ENCODE measurements around the gene POLE2.
"Not testable (repeated sequence)": the region's sequence is repeated elsewhere in the genome, so short reads cannot be mapped to it uniquely, and the experiment has no call there.

Gene POLE2

GRCh38 chr14:49657500-49657899 lies 30.5 kb downstream of the POLE2 start:
- not testable (repeated sequence) for DNase-seq

GRCh38 chr14:49654511-49654910 lies 33.5 kb downstream of the POLE2 start:
- no peak for DNase-seq

DNA sequence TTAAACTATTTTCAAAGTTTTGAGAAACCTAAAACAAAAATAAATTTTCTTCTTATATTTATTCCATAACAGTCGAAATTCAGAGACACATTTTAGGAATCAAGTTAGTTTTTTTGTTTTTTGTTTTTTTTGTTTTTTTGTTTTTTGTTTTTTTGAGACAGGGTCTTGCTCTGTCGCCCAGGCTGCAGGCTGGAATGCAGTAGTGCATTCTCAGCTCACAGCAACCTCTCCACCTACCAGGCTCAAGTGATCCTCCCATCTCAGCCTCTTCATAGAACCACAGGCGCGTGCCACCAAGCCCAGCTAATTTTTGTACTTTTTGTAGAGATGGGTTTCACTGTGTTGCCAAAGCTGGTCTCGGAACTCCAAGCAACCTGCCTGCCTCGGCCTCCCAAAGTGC lies 34.5 kb downstream of the POLE2 start:
- no peak for DNase-seq

DNA sequence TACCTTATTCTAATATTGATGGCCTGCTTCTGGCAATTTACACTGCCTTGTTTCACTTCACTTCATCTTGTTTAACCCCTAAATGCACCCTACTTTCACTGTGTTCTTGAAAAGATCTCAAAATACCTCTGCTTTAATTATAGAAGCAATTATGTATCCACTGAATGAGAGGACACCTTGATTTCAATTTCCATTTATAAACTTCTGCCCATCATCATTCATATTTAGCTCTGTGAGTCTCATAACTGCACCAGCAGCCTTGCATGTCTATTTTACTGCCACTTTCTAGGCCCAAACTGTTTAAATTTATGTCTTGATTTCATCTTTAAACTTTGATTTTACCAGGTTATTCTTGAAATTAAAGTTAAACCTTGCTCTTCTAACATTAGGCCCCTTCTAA lies 45.9 kb downstream of the POLE2 start:
- DNase-seq = no peak

DNA sequence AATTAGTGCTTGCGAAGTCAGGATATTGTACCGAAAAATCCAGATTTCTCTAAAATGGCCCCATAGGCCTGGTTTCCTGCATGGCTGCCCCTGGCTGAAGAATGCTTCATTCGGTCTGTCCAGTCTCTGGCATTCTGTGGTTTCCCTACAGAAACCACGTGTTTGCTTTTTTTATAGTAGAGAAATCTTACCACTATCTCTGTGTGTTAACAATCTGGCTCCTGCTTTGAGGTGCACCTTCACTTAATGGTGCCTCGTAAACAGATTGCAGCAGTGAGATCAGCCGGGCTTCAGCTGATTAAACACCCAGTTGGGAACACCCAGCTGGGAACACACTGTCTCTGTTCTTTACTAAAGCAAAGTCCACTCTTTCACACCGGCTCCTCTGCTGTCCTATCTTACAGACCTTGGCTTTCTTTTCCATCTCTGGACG lies 46.3 kb downstream of the POLE2 start:
- DNase-seq = peak; percentile 58

DNA sequence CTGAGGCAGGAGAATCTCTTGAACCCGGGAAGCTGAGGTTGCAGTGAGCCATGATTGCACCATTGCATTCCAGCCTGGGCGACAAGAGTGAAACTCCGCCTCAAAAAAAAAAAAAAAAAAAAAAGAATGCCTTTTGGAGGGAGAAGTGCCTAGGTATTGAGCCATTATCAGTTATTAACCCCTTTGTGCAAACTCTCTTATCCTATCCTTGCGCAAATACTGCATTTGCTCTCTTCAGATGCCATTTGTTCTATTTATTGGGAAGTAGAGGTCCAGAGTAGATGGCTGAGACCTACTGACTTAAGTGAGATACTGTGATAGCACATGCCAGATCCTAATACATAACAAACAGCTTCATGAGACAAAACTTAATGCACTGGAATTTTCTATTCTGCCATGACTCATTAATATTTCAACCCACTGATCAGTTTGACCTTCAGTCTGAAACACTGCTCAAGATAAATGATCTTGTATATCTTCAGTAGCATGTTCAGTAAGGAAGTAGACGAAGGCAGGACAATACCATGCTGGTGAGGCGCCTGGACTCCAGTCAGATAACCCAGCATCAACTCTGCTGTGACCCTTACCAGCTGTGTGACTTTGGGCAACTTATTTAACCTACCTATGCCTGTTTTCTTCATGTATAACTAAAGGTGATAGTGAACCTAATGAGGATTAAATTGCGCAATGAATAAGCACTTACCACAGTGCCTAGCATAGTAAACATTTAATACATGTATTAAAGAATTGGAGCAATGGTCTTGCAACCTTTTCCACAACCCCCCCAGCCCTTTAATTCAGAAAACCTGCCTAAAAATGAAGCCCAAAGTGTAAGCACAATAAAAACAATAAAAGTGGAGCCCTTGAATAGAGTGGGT lies 47.2 kb downstream of the POLE2 start:
- no peak for DNase-seq

DNA sequence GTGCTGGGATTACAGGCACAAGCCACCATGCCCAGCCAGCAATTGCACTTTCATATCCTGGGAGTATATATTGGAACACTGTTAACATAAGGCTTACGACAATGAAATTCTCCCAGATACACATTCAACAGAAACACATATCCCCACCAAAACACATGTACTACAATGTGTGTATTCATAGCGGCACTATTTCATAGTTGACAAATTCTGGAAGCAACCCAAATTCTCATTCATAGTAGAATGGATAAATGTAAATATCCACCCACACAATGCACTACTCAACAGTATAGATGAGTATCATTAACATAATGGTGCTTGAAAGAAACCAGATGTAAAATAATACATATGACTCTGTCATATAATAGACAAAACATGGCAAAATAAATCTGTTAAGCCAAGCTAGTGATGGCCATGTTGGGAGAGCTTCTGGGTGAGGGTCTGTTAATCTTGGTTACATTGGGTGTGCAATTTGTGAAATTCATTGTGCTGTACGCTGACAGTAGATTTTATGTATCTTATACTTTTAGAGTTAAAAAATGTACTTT lies 50.4 kb downstream of the POLE2 start:
- no peak for DNase-seq

- no peak for DNase-seq
These were observed 51.1 kb downstream of the POLE2 start for GRCh38 chr14:49636866-49637265.

DNA sequence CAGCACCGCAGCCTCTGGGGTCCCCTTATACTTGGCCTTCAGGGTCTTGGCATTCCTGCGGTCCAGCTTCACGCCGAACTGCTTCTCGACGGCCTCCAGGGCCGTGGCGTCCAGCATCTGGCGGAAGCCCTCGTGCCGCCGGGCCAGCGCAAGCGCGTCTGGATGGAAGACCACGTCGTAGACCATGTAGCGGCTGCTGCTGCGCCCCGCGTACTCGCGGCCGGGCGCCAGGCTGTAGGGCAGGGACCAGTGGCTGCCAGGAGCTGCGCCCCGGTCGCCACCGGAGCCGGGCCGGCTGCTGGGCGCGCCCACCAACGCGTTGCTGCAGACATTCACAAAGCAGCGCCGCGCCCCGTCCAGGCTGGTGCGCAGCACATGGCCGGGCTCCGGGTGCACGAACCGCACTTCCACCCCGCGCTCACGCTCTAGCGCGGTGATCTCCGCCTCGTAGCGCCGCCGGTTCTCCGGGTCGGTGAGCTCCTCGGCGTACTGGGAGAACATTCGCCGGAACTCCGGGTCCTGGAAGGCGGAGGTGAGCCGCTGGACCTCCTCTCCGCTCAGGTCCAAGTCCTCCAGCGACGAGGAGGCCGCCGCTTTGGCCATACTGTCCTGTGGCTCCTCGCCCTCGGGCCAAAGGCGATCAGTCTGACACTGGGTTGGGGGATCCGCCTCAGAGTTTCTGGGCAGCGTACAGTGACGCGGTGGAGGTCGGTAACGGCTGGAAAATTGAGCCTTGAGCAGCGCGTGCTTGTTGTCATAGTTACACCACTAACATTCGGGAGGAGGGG lies 53.3 kb downstream of the POLE2 start, which contains the start of gene DNAAF2:
Gene DNAAF2 (minus strand): TSS at position 698 of the 788 bp plus-strand sequence. CDS start 95 bp downstream, at position 603.
- DNase-seq = peak; percentile 83

GRCh38 chr14:49633640-49634546 lies 54.1 kb downstream of the POLE2 start:
- peak; percentile 98 for DNase-seq

DNA sequence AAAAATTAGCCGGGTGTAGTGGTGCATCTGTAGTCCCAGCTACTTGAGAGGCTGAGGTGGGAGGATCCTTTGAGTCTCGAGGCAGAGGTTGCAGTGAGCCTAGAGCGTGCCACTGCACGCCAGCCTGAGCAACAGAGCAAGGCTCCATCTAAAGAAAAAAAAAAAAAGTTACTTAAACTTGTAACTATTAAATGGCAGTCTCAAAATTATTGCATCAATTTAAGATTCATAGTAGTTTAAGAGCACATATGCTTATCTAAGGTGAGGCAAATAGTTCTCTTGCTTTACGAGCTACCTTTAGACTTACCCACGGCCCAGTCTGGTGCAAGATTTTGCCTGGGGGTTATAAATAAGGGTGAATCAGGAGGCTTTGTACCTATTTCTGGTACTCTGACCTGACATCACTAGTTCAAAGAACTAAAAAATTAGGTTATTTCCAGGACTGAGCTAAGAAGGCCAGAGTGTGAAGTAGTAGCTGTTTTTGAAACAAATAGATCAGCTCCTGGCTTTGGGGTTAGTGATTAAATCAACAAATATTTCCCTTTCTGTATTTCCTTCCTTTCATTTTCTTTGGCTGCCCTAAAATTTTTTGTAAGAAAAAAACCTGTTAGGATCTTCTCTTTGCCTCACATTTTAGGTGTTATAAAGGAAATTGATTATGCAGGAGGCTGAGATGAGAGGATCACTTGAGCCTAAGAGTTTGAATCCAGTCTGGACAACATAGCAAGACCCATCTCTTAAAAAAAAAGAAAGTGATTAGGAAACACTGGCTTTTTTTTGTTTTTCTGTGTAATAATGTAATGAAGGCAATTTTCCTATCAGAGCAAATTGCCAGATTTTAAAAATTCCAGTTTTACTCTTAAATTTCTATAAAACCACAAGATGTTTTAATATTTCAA lies 63.8 kb downstream of the POLE2 start:
- DNase-seq = no peak

- no peak for DNase-seq
These were observed 64.6 kb downstream of the POLE2 start for GRCh38 chr14:49623387-49623786.

- DNase-seq = no peak
These were observed 65.9 kb downstream of the POLE2 start for GRCh38 chr14:49622022-49622607.

- peak; percentile 83 for DNase-seq
These were observed 66.7 kb downstream of the POLE2 start for GRCh38 chr14:49621114-49621881.

GRCh38 chr14:49620182-49621113 lies 67.6 kb downstream of the POLE2 start, which contains the start of the genes MGAT2 and RPL36AL:
TSS of gene MGAT2 (plus strand) at chr14:49620799. CDS start at chr14:49621269, 470 bp downstream.
TSS of gene RPL36AL (minus strand) at chr14:49620626. CDS start at chr14:49619104, 1,522 bp downstream.
- peak; percentile 99 for DNase-seq

DNA sequence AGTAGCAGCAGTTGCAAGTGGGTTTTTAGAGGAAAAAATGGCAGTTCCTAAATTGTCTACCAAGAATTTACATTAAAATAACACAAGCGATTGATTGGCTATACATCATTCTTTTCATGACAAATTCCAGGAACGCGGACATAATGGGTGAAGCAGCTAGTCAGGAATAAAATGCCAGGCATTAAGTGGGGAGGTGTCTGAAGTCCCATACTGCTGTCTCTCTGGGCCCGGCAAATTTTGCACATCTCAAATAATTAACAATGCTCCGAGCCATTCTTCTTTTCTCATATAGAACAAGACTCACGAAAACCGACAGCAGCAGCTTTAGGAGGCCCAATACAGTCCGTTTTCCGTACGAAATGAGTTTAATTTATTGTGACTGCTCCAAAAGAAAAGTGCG lies 68.3 kb downstream of the POLE2 start:
- DNase-seq = no peak

DNA sequence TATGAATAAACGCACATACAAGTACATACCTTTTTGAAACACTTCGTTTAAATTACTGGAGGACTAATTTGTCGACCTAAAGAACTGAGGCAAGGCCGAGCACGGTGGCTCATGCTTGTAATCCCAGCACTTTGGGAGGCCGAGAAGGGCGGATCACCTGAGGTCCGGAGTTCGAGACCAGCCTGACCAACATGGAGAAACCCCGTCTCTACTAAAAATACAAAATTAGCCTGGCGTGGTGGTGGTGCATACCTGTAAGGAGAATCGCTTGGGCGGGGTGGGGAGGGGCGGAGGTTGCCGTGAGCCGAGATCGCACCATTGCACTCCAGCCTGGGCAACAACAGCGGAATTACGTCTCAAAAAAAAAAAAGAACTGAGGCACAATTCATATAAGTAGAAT lies 68.7 kb downstream of the POLE2 start:
- DNase-seq = not testable (repeated sequence)

DNA sequence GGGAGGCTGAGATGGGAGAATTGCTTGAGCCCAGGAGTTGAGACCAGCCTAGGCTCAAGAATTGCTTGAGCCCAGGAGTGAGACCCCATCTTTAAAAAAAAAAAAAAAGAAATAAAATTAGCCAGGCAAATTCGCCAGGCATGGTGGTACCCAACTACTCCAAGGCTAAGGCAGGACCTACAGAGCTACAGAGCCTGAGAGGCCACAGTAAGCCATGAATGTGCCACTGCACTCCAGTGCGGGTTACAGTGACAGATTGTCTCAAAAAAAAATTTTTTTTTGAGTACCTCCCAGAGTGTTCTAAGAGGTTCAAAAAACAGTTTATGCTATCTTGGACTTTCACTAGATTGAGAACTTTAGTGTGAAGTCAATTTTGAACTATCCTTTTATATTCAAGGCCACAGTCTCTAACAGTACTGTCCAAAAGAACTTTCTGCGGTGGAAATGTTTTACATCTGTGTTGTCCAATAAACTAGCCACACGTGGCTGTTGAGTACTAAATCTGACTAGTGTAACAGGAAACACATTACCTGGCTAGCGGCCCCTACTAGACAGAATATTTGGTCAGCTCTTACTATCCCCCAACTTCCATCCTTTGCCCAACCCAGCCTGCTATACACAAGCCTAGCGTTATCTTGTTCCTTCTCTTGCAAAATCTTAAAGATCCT lies 70.0 kb downstream of the POLE2 start:
- DNase-seq = no peak

Data from islet precursor cell (in vitro differentiated cells).